Endothelial cell of umbilical vein (primary cell): ENCODE measurements around the gene PAPOLA. TPM values are rescaled to one million over a fixed set of nuclear protein-coding genes. Genes with fewer than 3 reads are reported as not detected.

Experiments
- BruUV-seq: library from RNA; stranded (reverse); fragments of 400-500 nt; replicated peaks from 2 replicates; lab custom pipeline; 2021; lab: Mats Ljungman, UMichigan
- CTCF ChIA-PET: fragments of 300-600, 350-600 bp; sonication (Branson Sonifier 250); formaldehyde crosslinking; loops from one replicate; lab custom pipeline; 2021; ENCODE audit warnings: antibody characterized with exemption, inconsistent platforms; lab: Charles Lee
- POLR2A ChIA-PET: fragments of 300-600, 350-600 bp; sonication (Branson Sonifier 250); formaldehyde crosslinking; loops from one replicate; lab custom pipeline; 2021; ENCODE audit warnings: antibody characterized with exemption, inconsistent platforms; lab: Charles Lee
- DNase-seq: peaks from one replicate; pipeline ENCODE4 v3.0.0-alpha.2; 2011; ENCODE audit warnings: low read depth, low spot score
- FAIRE-seq: peaks from 2 replicates; lab custom pipeline; 2011; peaks lifted over from hg19 to GRCh38; lab: Jason Lieb, UNC
- H2AFZ ChIP-seq: 2 replicates; pipeline ENCODE4 v1.6.0; 2012; ENCODE audit warnings: low read depth, low read length, control low read depth, inconsistent platforms
- H3K27ac ChIP-seq: 2 replicates; pipeline ENCODE4 v1.5.1; 2011; ENCODE audit warnings: low read depth, mild to moderate bottlenecking, control low read depth, low read length, moderate library complexity; ENCODE audit not compliant: insufficient read depth
- H3K27me3 ChIP-seq, 2 experiments: 2 replicates each; pipeline versions ENCODE4 v1.6.0 to v1.6.1; 2011; ENCODE audit warnings: low read length in 2 of 2, mixed read lengths in 1 of 2; ENCODE audit not compliant: control insufficient read depth in 2 of 2, insufficient read depth in 2 of 2
- H3K36me3 ChIP-seq, 2 experiments: 2 replicates in 1 of 2; 3 replicates in 1 of 2; pipeline ENCODE4 v1.5.1; 2011; ENCODE audit warnings: low read length in 2 of 2, mild to moderate bottlenecking in 1 of 2, moderate library complexity in 1 of 2; ENCODE audit not compliant: control insufficient read depth in 2 of 2, insufficient read depth in 2 of 2; ENCODE audit errors: extremely low read depth in 1 of 2
- H3K4me1 ChIP-seq: 3 replicates; pipeline ENCODE4 v1.5.1; 2011; ENCODE audit warnings: mild to moderate bottlenecking, low read length; ENCODE audit not compliant: control insufficient read depth, insufficient read depth; ENCODE audit errors: extremely low read depth
- H3K4me2 ChIP-seq: 2 replicates; pipeline ENCODE4 v1.6.1; 2011; ENCODE audit warnings: low read length, control low read depth, mixed read lengths; ENCODE audit not compliant: insufficient read depth
- H3K4me3 ChIP-seq, 3 experiments: fragments of 200-600 bp in 1 of 3; sonication (generic), shearing (Covaris generic) in 1 of 3; replicated peaks in 1 of 3; 2 replicates each; pipeline ENCODE4 v1.5.1; 2011 to 2016; ENCODE audit warnings: control low read depth in 3 of 3, low read length in 3 of 3, mild to moderate bottlenecking in 2 of 3, inconsistent platforms in 1 of 3, low read depth in 1 of 3, moderate library complexity in 1 of 3; ENCODE audit not compliant: insufficient read depth in 1 of 3
- H3K79me2 ChIP-seq: 2 replicates; pipeline ENCODE4 v1.6.0; 2012; ENCODE audit warnings: low read length, inconsistent platforms; ENCODE audit not compliant: control insufficient read depth, insufficient read depth
- H3K9ac ChIP-seq: replicated peaks from 2 replicates; pipeline ENCODE3; 2011; ENCODE audit warnings: low read length, control low read depth; ENCODE audit not compliant: insufficient read depth; ENCODE audit errors: extremely low read depth
- H3K9me1 ChIP-seq: replicated peaks from 3 replicates; pipeline ENCODE4 v1.6.0; 2011; ENCODE audit warnings: mild to moderate bottlenecking, low read length; ENCODE audit not compliant: control insufficient read depth, insufficient read depth; ENCODE audit errors: extremely low read depth
- H3K9me3 ChIP-seq: replicated peaks from 2 replicates; pipeline ENCODE4 v1.5.1; 2012; ENCODE audit warnings: low read length, inconsistent platforms; ENCODE audit not compliant: control insufficient read depth, insufficient read depth
- H4K20me1 ChIP-seq: replicated peaks from 2 replicates; pipeline ENCODE3; 2011; ENCODE audit warnings: mild to moderate bottlenecking, low read length; ENCODE audit not compliant: control insufficient read depth, insufficient read depth; ENCODE audit errors: extremely low read depth
- CTCF ChIP-seq, 2 donors: IDR thresholded peaks; 1 replicate in 1 of 2; 2 replicates in 1 of 2; pipeline ENCODE4 v1.5.1; 2011; ENCODE audit warnings: low read length in 2 of 2, mild to moderate bottlenecking in 2 of 2, moderate library complexity in 2 of 2, control low read depth in 1 of 2, inconsistent platforms in 1 of 2, low read depth in 1 of 2; ENCODE audit not compliant: insufficient read depth in 1 of 2; ENCODE audit errors: extremely low read depth in 1 of 2
- EZH2 ChIP-seq: IDR thresholded peaks from 2 replicates; pipeline ENCODE4 v1.6.1; 2012; ENCODE audit warnings: borderline replicate concordance, low read depth, mild to moderate bottlenecking, moderate library complexity, low read length, inconsistent platforms; ENCODE audit not compliant: severe bottlenecking
- FOS ChIP-seq: IDR thresholded peaks from 2 replicates; pipeline ENCODE4 v1.6.1; 2011; ENCODE audit warnings: mild to moderate bottlenecking, low read length, moderate library complexity, borderline replicate concordance; ENCODE audit not compliant: insufficient read depth
- GATA2 ChIP-seq: IDR thresholded peaks from 2 replicates; pipeline ENCODE4 v1.7.0; 2011; ENCODE audit warnings: low read depth, mild to moderate bottlenecking, moderate library complexity, mixed read lengths, low read length; ENCODE audit not compliant: insufficient read length, insufficient read depth
- JUN ChIP-seq: IDR thresholded peaks from 2 replicates; pipeline ENCODE4 v1.6.1; 2011; ENCODE audit warnings: borderline replicate concordance, low read depth; ENCODE audit not compliant: insufficient read length, insufficient read depth
- MAX ChIP-seq: IDR thresholded peaks from 2 replicates; pipeline ENCODE4 v1.6.1; 2011; ENCODE audit not compliant: insufficient read depth, insufficient read length
- MYC ChIP-seq: IDR thresholded peaks from one replicate; pipeline ENCODE4 v1.6.1; 2011; ENCODE audit warnings: mild to moderate bottlenecking, low read depth, low read length
- POLR2A ChIP-seq: IDR thresholded peaks from 2 replicates; pipeline ENCODE4 v1.6.1; 2012; ENCODE audit warnings: low read depth, mild to moderate bottlenecking, control low read depth, low read length
- POLR2AphosphoS5 ChIP-seq: IDR thresholded peaks from 2 replicates; pipeline ENCODE4 v1.6.1; 2012; ENCODE audit warnings: low read depth, mild to moderate bottlenecking, control low read depth, low read length, moderate library complexity; ENCODE audit not compliant: insufficient read depth
- dilution Hi-C: fragments of 300-500 bp; cut with MboI; formaldehyde crosslinking; loops from one replicate; pipeline ENCODE4 v1.15.0; 2019; ENCODE audit warnings: low sequenced_read_pairs; ENCODE audit not compliant: extremely low pct_ligation_motif_present
- intact Hi-C: fragments of 100-400 bp; cut with micrococcal nuclease; formaldehyde crosslinking; loops from one replicate; pipeline ENCODE4 v1.10.0; 2022
- polyA plus RNA-seq, 4 experiments: library from polyadenylated mRNA; depleted of rRNA in 3 of 4; stranded (reverse) in 3 of 4; unstranded in 1 of 4; fragments of >200 nt; gene quantifications; 2 replicates each; pipeline versions ENCODE4 v1.2.1 to v1.2.3, GENCODE V29; 2011 to 2012; ENCODE audit warnings: missing spikeins in 1 of 4
- total RNA-seq: library from RNA; stranded (reverse); gene quantifications from 2 replicates; pipeline ENCODE4 v1.2.3, GENCODE V29; 2021

Gene PAPOLA
- total and polyA plus RNA-seq, 2 donors (not counting 3 experiments of a cell fraction or from before 2014, with no cell fraction given): 75.4 to 184 TPM

GRCh38 chr14:96585672-96586013 is 83.5 kb downstream of the PAPOLA start:
- ChIA-PET POLR2A (no interaction called here), CTCF (interaction anchor here (1.0 kb wide), 1 partner anchor 211 kb away, joined by 4 read pairs; the partner anchor contains the start of gene VRK1)
- dilution Hi-C loops: no loop called here

More at GRCh38 chr14:96585672-96586013, 83.5 kb downstream of the PAPOLA start:
- Histone ChIP-seq H2AFZ (no peak overlapping the region), H3K4me2 (no peak overlapping the region), H3K27me3 (peaks cover 0 to 4% of the 10 kb centered on the region in 2 experiments), H3K36me3 (no peaks in the 10 kb centered on the region), H3K4me1 (no peaks in the 10 kb centered on the region), H4K20me1 (no peaks in the 10 kb centered on the region), H3K9ac (no peak overlapping the region), H3K27ac (no peak overlapping the region), H3K9me3 (no peaks in the 10 kb centered on the region), H3K79me2 (no peaks in the 10 kb centered on the region), H3K4me3 (no peak overlapping the region), H3K9me1 (no peaks in the 10 kb centered on the region)
- intact Hi-C loops: no loop called here
- no peak for TF ChIP-seq MYC
- TF ChIP-seq FOS: no peak
- no peak for TF ChIP-seq CTCF (IDR thresholded peaks at IDR 0.05; ENCODE audit: extremely low read depth in 1 of 2, insufficient read depth in 1 of 2, low read depth in 1 of 2, low read length in 2 of 2)
- no peak for TF ChIP-seq JUN
- TF ChIP-seq POLR2AphosphoS5: no peak
- TF ChIP-seq MAX: no peak
- no peak for TF ChIP-seq GATA2
- TF ChIP-seq EZH2: no peak
- TF ChIP-seq POLR2A: no peak
- DNase-seq: no peak
- no peak for FAIRE-seq
- no TSS peak for BruUV-seq
